K562 (cell line): ENCODE data around the gene ALPK1. TPM values are rescaled to one million over a fixed set of nuclear protein-coding genes. Genes with fewer than 3 reads are reported as not detected.

ENCODE experiments used
- ATAC-seq: fragments of 200-7000 bp; cut with Tn5 transposase; 3 replicates; pipeline ENCODE4 v1.9.1; 2020; ENCODE audit warnings: moderate library complexity
- BruUV-seq: library from RNA; stranded (reverse); fragments of 400-500 nt; replicated peaks from 2 replicates; lab custom pipeline; 2021; lab: Mats Ljungman, UMichigan
- CTCF ChIA-PET: fragments of 300-600 bp; formaldehyde crosslinking; extraction: SDS; loops from one replicate; lab custom pipeline; 2021; ENCODE audit warnings: low intra/inter-chr PET ratio; lab: Yijun Ruan, JAX
- POLR2A ChIA-PET: fragments of 300-600, 350-650 bp; sonication (Branson Sonifier 250); formaldehyde crosslinking; extraction: SDS; loops from one replicate; lab custom pipeline; 2021; ENCODE audit warnings: antibody characterized with exemption, inconsistent platforms; lab: Yijun Ruan, JAX
- DNase-seq, 4 experiments: peaks; one replicate each; pipeline versions ENCODE4 v3.0.0 to v3.0.0-alpha.2; 2011 to 2018; ENCODE audit warnings: low spot score in 3 of 4, mixed read lengths in 3 of 4; ENCODE audit errors: extremely low read depth in 1 of 4
- FAIRE-seq: peaks from 2 replicates; lab custom pipeline; 2011; peaks lifted over from hg19 to GRCh38; lab: Jason Lieb, UNC
- H2AFZ ChIP-seq: 2 replicates; pipeline ENCODE4 v1.6.0; 2011; ENCODE audit warnings: low read depth, low read length, control low read depth, inconsistent platforms
- H3K27ac ChIP-seq: fragments of 200-600 bp; 3 replicates; pipeline ENCODE4 v1.8.0; 2011; ENCODE audit warnings: low read depth, mild to moderate bottlenecking, control low read depth, inconsistent platforms, low read length, moderate library complexity, mixed read lengths; ENCODE audit errors: extremely low read depth
- H3K27me3 ChIP-seq, 2 experiments: fragments of 300-600 bp in 1 of 2; 2 replicates in 1 of 2; 3 replicates in 1 of 2; pipeline versions ENCODE4 v1.6.0 to v1.8.0; 2011; ENCODE audit warnings: inconsistent platforms in 2 of 2, low read length in 2 of 2, mild to moderate bottlenecking in 1 of 2, mixed read lengths in 1 of 2, moderate library complexity in 1 of 2; ENCODE audit not compliant: control insufficient read depth in 2 of 2, insufficient read depth in 2 of 2
- H3K36me3 ChIP-seq: fragments of 300-600 bp; 3 replicates; pipeline ENCODE4 v1.8.0; 2011; ENCODE audit warnings: mild to moderate bottlenecking, low read length, inconsistent platforms; ENCODE audit not compliant: control insufficient read depth, insufficient read depth
- H3K4me1 ChIP-seq, 2 experiments: fragments of 200-600 bp in 1 of 2; replicated peaks in 1 of 2; 2 replicates in 1 of 2; 3 replicates in 1 of 2; pipeline versions ENCODE4 v1.5.1 to v1.8.0; 2011; ENCODE audit warnings: inconsistent platforms in 2 of 2, low read length in 2 of 2, mild to moderate bottlenecking in 1 of 2, mixed read lengths in 1 of 2, moderate library complexity in 1 of 2; ENCODE audit not compliant: control insufficient read depth in 2 of 2, insufficient read depth in 2 of 2
- H3K4me2 ChIP-seq: 2 replicates; pipeline ENCODE4 v1.6.1; 2011; ENCODE audit warnings: low read length, control low read depth, inconsistent platforms, mixed read lengths; ENCODE audit not compliant: insufficient read depth
- H3K4me3 ChIP-seq: fragments of 200-600 bp; sonication (generic), shearing (Covaris generic); 2 replicates; pipeline ENCODE4 v1.5.1; 2016; ENCODE audit warnings: control low read depth, inconsistent platforms
- H3K79me2 ChIP-seq: fragments of 200-600 bp; 3 replicates; pipeline ENCODE4 v1.8.0; 2011; ENCODE audit warnings: low read length, inconsistent platforms; ENCODE audit not compliant: control insufficient read depth, insufficient read depth
- H3K9ac ChIP-seq, 2 experiments: 2 replicates each; pipeline versions ENCODE4 v1.6.0 to v1.6.1; 2011; ENCODE audit warnings: low read depth in 2 of 2, low read length in 2 of 2, control low read depth in 1 of 2, inconsistent platforms in 1 of 2, mild to moderate bottlenecking in 1 of 2, mixed read lengths in 1 of 2; ENCODE audit not compliant: insufficient read depth in 1 of 2
- H3K9me1 ChIP-seq: one replicate; pipeline ENCODE4 v1.6.0; 2011; ENCODE audit warnings: inconsistent platforms, mild to moderate bottlenecking, low read length, moderate library complexity; ENCODE audit not compliant: control insufficient read depth, insufficient read depth
- H3K9me3 ChIP-seq: replicated peaks from 2 replicates; pipeline ENCODE4 v1.5.1; 2011; ENCODE audit warnings: low read depth, low read length, inconsistent platforms; ENCODE audit not compliant: control insufficient read depth, insufficient read depth
- H4K20me1 ChIP-seq: replicated peaks from 2 replicates; pipeline ENCODE4 v1.6.1; 2011; ENCODE audit warnings: low read length, inconsistent platforms, mixed read lengths; ENCODE audit not compliant: control insufficient read depth, insufficient read depth
- ATF3 ChIP-seq, 2 experiments: fragments of 450-650 bp in 1 of 2; sonication (generic) in 1 of 2; formaldehyde crosslinking in 1 of 2; IDR thresholded peaks in 1 of 2; conservative IDR thresholded peaks in 1 of 2; 2 replicates each; pipeline versions ENCODE4 v1.6.1 to v1.8.1; 2016 to 2023; ENCODE audit warnings: mild to moderate bottlenecking in 2 of 2, moderate library complexity in 2 of 2, inconsistent platforms in 1 of 2, missing genetic modification reagents in 1 of 2
- BCL6 ChIP-seq: fragments of 250-450 bp; sonication (Bioruptor Pico); IDR thresholded peaks from 2 replicates; pipeline ENCODE4 v1.4.0; 2020
- CEBPG ChIP-seq, 3 experiments: fragments of 200-800 bp in 1 of 3; sonication (Bioruptor generic) in 1 of 3; sonication (generic) in 1 of 3; formaldehyde crosslinking in 1 of 3; IDR thresholded peaks in 2 of 3; conservative IDR thresholded peaks in 1 of 3; 2 replicates each; pipeline versions ENCODE4 v1.6.1 to v1.8.0; 2016 to 2022; ENCODE audit warnings: missing compliant biosample characterization in 2 of 3, missing genetic modification characterization in 2 of 3, mild to moderate bottlenecking in 1 of 3, missing genetic modification reagents in 1 of 3
- WGBS: fragments of 100-300 bp; shearing (Covaris generic); methylation state at CpG from one replicate; pipeline ENCODE4 v1.1.6; 2016; ENCODE audit warnings: low coverage, mixed read lengths; ENCODE audit not compliant: insufficient coverage; ENCODE audit errors: missing lambda C conversion rate; 5-methylcytosine and 5-hydroxymethylcytosine counted together
- in situ Hi-C: fragments of 300-500 bp; cut with MboI; formaldehyde crosslinking; loops from 4 replicates; pipeline ENCODE4 v1.15.0; 2018; ENCODE audit warnings: inconsistent platforms, mixed read lengths
- intact Hi-C: fragments of 100-400 bp; cut with micrococcal nuclease; formaldehyde crosslinking; loops from 2 replicates; pipeline ENCODE4 v1.14.2; 2022
- polyA plus RNA-seq, 8 experiments: library from polyadenylated mRNA; depleted of rRNA in 4 of 8; stranded (reverse) in 5 of 8; unstranded in 3 of 8; fragments of >200 nt; fragmentation: Nextera tagmentation in 2 of 8; fragmentation: Illumina TruSeq in 1 of 8; extraction: Ambion mirVana in 2 of 8; extraction: Trizol in 1 of 8; gene quantifications; 2 replicates each; pipeline versions ENCODE4 v1.2.1 to v1.2.3, GENCODE V29; 2011 to 2014; ENCODE audit warnings: inconsistent platforms in 1 of 8, missing spikeins in 1 of 8
- total RNA-seq, 7 experiments: library from RNA; depleted of rRNA in 6 of 7; stranded (reverse); fragments of >200 nt in 6 of 7; fragmentation: Illumina TruSeq in 2 of 7; extraction: Trizol in 2 of 7; gene quantifications; 2 replicates each; pipeline versions ENCODE4 v1.2.1 to v1.2.3, GENCODE V29; 2011 to 2021; ENCODE audit warnings: low replicate concordance in 1 of 7
- TF ChIP-seq, protein P1 (sequence below): fragments of 450-650 bp; formaldehyde crosslinking; IDR thresholded peaks from 2 replicates; pipeline ENCODE4 v1.4.0; 2020; ENCODE audit warnings: mild to moderate bottlenecking
- TF ChIP-seq, protein P2 (sequence below): fragments of 250-450 bp; sonication (Bioruptor Pico); IDR thresholded peaks from 2 replicates; pipeline ENCODE4 v1.4.0; 2020; ENCODE audit warnings: mild to moderate bottlenecking, moderate library complexity

Gene ALPK1
- total and polyA plus RNA-seq, 9 of the 15 experiments (the other 6 are each of a cell fraction or from before 2014, with no cell fraction given) = 2.3 to 6.9 (median 4.6) TPM

DNA sequence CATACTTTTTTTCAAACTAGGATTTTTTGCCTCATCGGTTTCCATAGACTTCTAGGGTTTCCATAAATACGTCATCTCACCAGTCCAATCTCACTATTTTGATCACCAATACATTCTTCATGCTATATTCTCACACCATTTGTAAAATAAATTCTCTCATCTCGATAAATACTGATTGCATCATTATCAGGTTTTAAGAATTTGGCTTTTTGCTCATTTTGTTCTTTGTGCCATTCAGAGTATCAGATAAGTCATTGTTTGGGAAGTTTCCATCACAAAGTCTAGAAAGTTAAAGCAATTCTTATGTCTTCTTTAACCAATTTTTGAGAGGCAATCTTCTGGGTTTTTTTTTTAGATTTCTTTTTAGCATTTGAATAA is 81.1 kb downstream of the ALPK1 start:
- peaks cover 0 to 8% of the 10 kb centered on the region in 2 experiments; a peak in 1 of 5 replicates for H3K27me3 ChIP-seq

More for the DNA sequence above, 81.1 kb downstream of the ALPK1 start:
- Histone ChIP-seq H3K4me1 (peaks cover 0 to 3% of the 10 kb centered on the region in 2 experiments; a peak in 1 of 5 replicates), H3K4me2 (no peak overlapping the region), H3K27ac (no peak overlapping the region), H3K4me3 (no peak overlapping the region), H3K9me1 (no peaks in the 10 kb centered on the region), H3K36me3 (no peaks in the 10 kb centered on the region), H3K9ac (no peak overlapping the region)
- ChIA-PET CTCF (no interaction called here), POLR2A (no interaction called here)
- intact Hi-C loops = no loop called here
- WGBS = 18% methylated on average over 3 of the region's 3 CpGs
- FAIRE-seq = no peak
- 0 out of 2 replicates have a peak, but pooled peaks have one; percentile 19 for TF ChIP-seq ATF3 (IDR thresholded peaks at IDR 0.05)
- no peak for TF ChIP-seq ATF3 (CRISPR knock-in tag; conservative IDR thresholded peaks at IDR 0.05)
- TF ChIP-seq, protein P1, sequence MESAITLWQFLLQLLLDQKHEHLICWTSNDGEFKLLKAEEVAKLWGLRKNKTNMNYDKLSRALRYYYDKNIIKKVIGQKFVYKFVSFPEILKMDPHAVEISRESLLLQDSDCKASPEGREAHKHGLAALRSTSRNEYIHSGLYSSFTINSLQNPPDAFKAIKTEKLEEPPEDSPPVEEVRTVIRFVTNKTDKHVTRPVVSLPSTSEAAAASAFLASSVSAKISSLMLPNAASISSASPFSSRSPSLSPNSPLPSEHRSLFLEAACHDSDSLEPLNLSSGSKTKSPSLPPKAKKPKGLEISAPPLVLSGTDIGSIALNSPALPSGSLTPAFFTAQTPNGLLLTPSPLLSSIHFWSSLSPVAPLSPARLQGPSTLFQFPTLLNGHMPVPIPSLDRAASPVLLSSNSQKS (CRISPR knock-in tag) = no peak
- no peak for TF ChIP-seq CEBPG (CRISPR knock-in tag; IDR thresholded peaks at IDR 0.05)
- TF ChIP-seq CEBPG (tag; conservative IDR thresholded peaks at IDR 0.05 in 1 of 2, IDR thresholded peaks at IDR 0.05 in 1 of 2) = peak in 1 of 2 experiments; percentile 58; a peak in 2 of 4 replicates
- TF ChIP-seq, protein P2, sequence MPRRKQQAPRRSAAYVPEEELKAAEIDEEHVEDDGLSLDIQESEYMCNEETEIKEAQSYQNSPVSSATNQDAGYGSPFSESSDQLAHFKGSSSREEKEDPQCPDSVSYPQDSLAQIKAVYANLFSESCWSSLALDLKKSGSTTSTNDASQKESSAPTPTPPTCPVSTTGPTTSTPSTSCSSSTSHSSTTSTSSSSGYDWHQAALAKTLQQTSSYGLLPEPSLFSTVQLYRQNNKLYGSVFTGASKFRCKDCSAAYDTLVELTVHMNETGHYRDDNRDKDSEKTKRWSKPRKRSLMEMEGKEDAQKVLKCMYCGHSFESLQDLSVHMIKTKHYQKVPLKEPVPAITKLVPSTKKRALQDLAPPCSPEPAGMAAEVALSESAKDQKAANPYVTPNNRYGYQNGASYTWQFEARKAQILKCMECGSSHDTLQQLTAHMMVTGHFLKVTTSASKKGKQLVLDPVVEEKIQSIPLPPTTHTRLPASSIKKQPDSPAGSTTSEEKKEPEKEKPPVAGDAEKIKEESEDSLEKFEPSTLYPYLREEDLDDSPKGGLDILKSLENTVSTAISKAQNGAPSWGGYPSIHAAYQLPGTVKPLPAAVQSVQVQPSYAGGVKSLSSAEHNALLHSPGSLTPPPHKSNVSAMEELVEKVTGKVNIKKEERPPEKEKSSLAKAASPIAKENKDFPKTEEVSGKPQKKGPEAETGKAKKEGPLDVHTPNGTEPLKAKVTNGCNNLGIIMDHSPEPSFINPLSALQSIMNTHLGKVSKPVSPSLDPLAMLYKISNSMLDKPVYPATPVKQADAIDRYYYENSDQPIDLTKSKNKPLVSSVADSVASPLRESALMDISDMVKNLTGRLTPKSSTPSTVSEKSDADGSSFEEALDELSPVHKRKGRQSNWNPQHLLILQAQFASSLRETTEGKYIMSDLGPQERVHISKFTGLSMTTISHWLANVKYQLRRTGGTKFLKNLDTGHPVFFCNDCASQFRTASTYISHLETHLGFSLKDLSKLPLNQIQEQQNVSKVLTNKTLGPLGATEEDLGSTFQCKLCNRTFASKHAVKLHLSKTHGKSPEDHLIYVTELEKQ (CRISPR knock-in tag) = no peak
- TF ChIP-seq BCL6 = no peak
- TF ChIP-seq, all 486 proteins: peak for 2
- H2AFZ ChIP-seq = no peak overlapping the region
- no peaks in the 10 kb centered on the region for H4K20me1 ChIP-seq
- H3K9me3 ChIP-seq = no peaks in the 10 kb centered on the region
- H3K79me2 ChIP-seq = no peaks in the 10 kb centered on the region
- no peak for DNase-seq
- no peak for ATAC-seq
- in situ Hi-C loops = no loop called here
- BruUV-seq = no TSS peak
